Vagina (tissue), 2 donors: Measurements from ENCODE around the gene HOXA9. TPM values are rescaled to one million over a fixed set of nuclear protein-coding genes. Genes with fewer than 3 reads are reported as not detected.

Experiments used
- DNase-seq, 2 donors: peaks; one replicate each; pipeline ENCODE4 v3.0.0-alpha.2; 2017; ENCODE audit errors: extremely low spot score in 2 of 2
- H3K27ac ChIP-seq: fragments of 200-600 bp; sonication (generic); one replicate; pipeline ENCODE4 v1.5.1; 2019
- H3K27me3 ChIP-seq: fragments of 200-600 bp; sonication (generic); one replicate; pipeline ENCODE4 v1.5.1; 2019
- H3K36me3 ChIP-seq, 2 donors: fragments of 200-600 bp; sonication (generic); one replicate each; pipeline ENCODE4 v1.5.1; 2017 to 2019
- H3K4me1 ChIP-seq: fragments of 200-600 bp; sonication (generic); one replicate; pipeline ENCODE4 v1.5.1; 2019
- H3K4me3 ChIP-seq, 2 donors: fragments of 200-600 bp; sonication (generic); 1 replicate in 1 of 2; 2 replicates in 1 of 2; pipeline ENCODE4 v1.5.1; 2016 to 2019
- H3K9me3 ChIP-seq: fragments of 200-600 bp; sonication (generic); one replicate; pipeline ENCODE4 v1.5.1; 2019
- POLR2A ChIP-seq, 2 donors: fragments of 450-650 bp; IDR thresholded peaks; one replicate each; pipeline ENCODE4 v1.6.1; 2017; ENCODE audit warnings: antibody characterized with exemption in 2 of 2, mild to moderate bottlenecking in 2 of 2, moderate library complexity in 2 of 2
- POLR2AphosphoS5 ChIP-seq, 2 donors: sonication (generic); formaldehyde crosslinking; IDR thresholded peaks; one replicate each; pipeline ENCODE4 v1.9.0; 2017; ENCODE audit warnings: antibody characterized with exemption in 2 of 2, mild to moderate bottlenecking in 2 of 2, low read depth in 1 of 2; ENCODE audit not compliant: insufficient read depth in 1 of 2
- intact Hi-C: fragments of 100-400 bp; cut with DNase I; formaldehyde crosslinking; loops from one replicate; pipeline ENCODE4 v1.15.1; 2023
- total RNA-seq: library from RNA; depleted of rRNA; stranded (reverse); fragments of >200 nt; gene quantifications from one replicate; pipeline ENCODE4 v1.2.3, GENCODE V29; 2016
- TF ChIP-seq, protein P1 (sequence below), 3 experiments: fragments of 450-650 bp in 2 of 3; fragments of 200-600 bp in 1 of 3; sonication (generic) in 1 of 3; IDR thresholded peaks; one replicate each; pipeline ENCODE4 v1.5.1; 2017 to 2019; ENCODE audit warnings: antibody characterized with exemption in 3 of 3, mild to moderate bottlenecking in 2 of 3, moderate library complexity in 2 of 3

Gene HOXA9
- 13.0 TPM for total RNA-seq

DNA sequence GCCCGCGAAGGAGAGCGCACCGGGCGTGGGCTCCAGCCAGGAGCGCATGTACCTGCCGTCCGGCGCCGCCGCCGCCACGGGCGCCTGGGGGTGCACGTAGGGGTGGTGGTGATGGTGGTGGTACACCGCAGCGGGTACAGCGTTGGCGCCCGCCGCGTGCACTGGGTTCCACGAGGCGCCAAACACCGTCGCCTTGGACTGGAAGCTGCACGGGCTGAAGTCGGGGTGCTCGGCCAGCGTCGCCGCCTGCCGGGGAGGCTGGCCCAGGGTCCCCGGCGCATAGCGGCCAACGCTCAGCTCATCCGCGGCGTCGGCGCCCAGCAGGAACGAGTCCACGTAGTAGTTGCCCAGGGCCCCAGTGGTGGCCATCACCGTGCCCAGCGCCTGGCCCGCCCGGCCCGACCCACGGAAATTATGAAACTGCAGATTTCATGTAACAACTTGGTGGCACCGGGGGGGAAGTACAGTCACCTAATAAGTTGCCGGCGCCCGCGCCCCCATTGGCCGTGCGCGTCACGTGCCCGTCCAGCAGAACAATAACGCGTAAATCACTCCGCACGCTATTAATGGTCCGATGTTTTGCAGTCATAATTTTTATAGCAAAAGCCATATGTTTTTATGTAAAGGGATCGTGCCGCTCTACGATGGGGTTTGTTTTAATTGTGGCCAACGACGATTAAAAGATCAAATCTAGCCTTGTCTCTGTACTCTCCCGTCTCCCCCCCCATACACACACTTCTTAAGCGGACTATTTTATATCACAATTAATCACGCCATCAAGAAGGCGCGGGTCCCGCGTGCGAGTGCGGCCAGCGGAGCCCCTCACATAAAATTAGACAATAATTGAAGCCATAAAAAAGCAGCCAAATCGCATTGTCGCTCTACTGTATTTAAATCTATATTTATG is at the start of gene HOXA9:
Gene HOXA9 (minus strand): TSS at position 449 of the 907 bp plus-strand sequence. CDS start 80 bp downstream, at position 369.
- TF ChIP-seq, protein P1, sequence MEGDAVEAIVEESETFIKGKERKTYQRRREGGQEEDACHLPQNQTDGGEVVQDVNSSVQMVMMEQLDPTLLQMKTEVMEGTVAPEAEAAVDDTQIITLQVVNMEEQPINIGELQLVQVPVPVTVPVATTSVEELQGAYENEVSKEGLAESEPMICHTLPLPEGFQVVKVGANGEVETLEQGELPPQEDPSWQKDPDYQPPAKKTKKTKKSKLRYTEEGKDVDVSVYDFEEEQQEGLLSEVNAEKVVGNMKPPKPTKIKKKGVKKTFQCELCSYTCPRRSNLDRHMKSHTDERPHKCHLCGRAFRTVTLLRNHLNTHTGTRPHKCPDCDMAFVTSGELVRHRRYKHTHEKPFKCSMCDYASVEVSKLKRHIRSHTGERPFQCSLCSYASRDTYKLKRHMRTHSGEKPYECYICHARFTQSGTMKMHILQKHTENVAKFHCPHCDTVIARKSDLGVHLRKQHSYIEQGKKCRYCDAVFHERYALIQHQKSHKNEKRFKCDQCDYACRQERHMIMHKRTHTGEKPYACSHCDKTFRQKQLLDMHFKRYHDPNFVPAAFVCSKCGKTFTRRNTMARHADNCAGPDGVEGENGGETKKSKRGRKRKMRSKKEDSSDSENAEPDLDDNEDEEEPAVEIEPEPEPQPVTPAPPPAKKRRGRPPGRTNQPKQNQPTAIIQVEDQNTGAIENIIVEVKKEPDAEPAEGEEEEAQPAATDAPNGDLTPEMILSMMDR (IDR thresholded peaks at IDR 0.05), result no peak
- peak; percentile 82 to 83 for TF ChIP-seq POLR2AphosphoS5 (IDR thresholded peaks at IDR 0.05; ENCODE audit: insufficient read depth in 1 of 2, low read depth in 1 of 2)
- peak in 1 of 2 donors; percentile 23 for TF ChIP-seq POLR2A (IDR thresholded peaks at IDR 0.05)
- peak within 1 kb of the TSS; percentile 56 to 64 for H3K4me3 ChIP-seq
- no peaks in the 10 kb centered on the region for H3K36me3 ChIP-seq
- intact Hi-C loops, result loop anchor here (5.0 to 10.0 kb wide), 2 partner anchors 793 to 1311 kb away; no protein-coding TSS in a partner anchor
- no peak for DNase-seq
- H3K4me1 ChIP-seq, result peaks cover 48% of the 10 kb centered on the region
- peak within 1 kb of the TSS; percentile 99 for H3K27ac ChIP-seq
- H3K27me3 ChIP-seq, result no peaks in the 10 kb centered on the region
- no peaks in the 10 kb centered on the region for H3K9me3 ChIP-seq

DNA sequence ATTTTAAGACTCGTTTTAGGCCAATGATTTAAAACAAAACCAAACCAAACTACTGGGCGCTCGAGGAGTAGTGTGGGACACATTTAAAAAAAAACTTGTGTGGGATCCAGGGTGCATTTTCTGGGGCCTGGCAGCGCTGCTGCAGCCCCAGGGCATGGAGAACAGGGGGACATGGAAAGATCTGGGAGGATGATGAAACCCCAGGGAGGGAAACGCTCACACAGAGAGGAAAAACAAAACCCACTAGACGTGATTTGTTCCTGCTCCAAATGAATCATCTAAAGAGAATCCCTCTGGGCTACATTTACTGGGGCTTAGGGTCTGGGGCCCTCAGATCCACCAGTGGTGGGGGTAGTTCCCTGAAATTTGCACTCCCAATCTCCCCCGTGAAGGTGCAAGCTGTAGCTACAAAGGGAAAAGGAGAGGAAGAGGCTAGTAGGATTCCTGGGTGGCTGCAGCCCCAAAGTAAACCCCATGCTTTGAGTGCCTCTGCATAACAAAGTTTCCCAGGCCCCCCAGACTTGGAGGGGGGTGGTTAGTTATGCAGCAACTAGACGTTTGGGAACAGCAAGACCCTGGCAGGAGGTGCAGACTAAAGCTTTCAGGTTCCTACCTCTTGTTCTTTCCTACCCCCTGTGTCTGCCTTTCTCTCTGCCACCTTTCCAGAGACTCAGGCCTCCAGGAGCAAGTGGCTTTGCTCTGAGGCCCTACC is 49.1 kb upstream of the HOXA9 start:
- peak; percentile 84 to 93 for DNase-seq
- H3K4me3 ChIP-seq, result no peak overlapping the region
- H3K27ac ChIP-seq, result peak overlapping the region; percentile 76
- H3K27me3 ChIP-seq, result no peaks in the 10 kb centered on the region
- H3K9me3 ChIP-seq, result no peaks in the 10 kb centered on the region
- TF ChIP-seq POLR2A (IDR thresholded peaks at IDR 0.05) (no peak), POLR2AphosphoS5 (IDR thresholded peaks at IDR 0.05; ENCODE audit: insufficient read depth in 1 of 2, low read depth in 1 of 2) (peak in 1 of 2 donors; percentile 4)
- intact Hi-C loops, result no loop called here
- H3K4me1 ChIP-seq, result peaks cover 39% of the 10 kb centered on the region
- no peaks in the 10 kb centered on the region for H3K36me3 ChIP-seq

DNA sequence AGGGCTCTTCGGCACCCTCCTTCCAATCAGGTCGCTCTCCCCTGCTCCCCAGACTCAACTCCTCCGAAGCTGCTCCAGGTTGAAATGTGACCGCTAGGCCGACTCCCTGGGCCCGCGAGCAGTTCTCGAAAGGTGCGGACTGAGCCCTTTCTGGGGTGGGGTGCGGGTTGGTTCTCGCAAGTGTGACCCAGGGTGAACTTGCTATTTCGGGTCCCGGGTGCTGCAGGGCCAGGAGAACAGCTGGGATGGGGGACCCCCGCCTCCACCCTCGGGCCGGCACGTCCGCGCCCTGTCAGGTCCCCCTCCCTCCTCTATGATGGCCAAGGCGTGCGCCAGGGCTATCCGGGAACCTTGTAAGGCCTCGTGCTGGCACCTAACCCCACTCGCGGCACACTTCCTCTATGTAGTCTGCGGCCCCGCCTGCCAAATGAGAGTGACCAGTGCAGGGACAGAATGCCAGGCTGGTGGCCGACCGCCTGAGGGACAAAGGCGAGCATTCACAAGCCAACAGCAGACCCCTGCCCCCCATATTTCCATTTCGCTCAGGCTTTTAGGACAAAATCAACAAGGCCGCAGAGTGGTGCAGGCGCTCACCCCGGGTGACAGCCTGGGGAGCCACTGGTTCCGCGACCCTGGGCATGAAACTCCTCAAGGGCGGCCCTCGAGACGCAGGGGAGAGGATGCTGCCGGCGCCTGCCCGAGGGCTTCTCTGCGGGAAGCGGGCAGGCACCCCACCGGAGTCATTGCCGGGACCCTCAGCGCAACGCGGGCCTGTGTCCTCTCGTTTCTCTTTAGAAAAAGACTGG is 48.3 kb upstream of the HOXA9 start:
- no peaks in the 10 kb centered on the region for H3K9me3 ChIP-seq
- H3K36me3 ChIP-seq, result no peaks in the 10 kb centered on the region
- TF ChIP-seq POLR2AphosphoS5 (IDR thresholded peaks at IDR 0.05; ENCODE audit: insufficient read depth in 1 of 2, low read depth in 1 of 2), result peak in 1 of 2 donors; percentile 28
- TF ChIP-seq POLR2A (IDR thresholded peaks at IDR 0.05), result no peak
- intact Hi-C loops, result no loop called here
- peaks cover 42% of the 10 kb centered on the region for H3K4me1 ChIP-seq
- H3K4me3 ChIP-seq, result no peak overlapping the region
- DNase-seq, result peak; percentile 58 to 80
- H3K27ac ChIP-seq, result peak overlapping the region; percentile 76
- no peaks in the 10 kb centered on the region for H3K27me3 ChIP-seq

DNA sequence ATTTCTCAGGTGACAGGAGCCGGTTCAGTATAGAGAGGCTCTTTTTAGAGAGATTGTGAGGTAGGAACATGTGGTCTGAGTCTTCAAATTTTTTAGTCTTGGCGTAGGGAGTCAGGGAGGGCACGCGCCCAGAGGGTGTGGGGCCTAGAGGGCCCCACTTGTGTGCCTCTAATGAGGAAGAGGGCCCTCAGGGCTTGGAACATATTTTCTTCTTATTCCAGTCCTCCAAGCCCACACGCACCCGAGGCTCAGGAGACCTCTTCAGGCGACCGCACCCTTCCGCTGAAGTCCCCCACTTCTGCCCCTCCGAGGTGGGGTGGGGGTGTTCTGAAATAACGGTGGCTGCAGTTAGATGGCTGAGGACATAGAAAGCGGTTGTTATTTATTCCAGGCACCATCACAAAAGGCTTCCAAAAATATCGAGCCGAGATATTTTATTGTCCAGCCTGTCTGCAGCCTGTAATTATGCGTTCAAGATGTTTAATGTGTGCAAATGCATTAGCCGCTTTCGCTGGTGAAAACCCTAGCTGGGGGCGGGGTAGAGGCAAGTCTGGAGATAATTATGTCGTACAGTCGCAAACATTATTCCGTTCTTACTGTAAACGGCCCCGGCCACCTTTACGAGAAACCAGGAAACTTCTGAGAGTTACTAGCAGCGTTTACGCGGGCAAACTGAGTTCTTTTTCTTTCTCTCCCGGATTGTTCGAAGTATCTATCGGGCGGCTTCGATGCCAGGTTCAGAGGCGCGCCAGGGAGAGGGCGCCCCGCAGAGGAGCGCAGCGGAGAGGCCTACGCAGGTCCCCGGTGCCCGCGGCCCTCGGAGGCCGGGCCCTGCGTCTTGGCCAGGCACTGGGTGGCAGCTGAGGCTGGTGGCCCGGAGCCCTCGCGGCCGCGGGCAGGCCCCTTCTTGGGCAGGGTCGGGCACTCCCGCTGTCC is 47.4 kb upstream of the HOXA9 start:
- no peaks in the 10 kb centered on the region for H3K27me3 ChIP-seq

More for the DNA sequence above, 47.4 kb upstream of the HOXA9 start:
- Histone ChIP-seq H3K9me3 (no peaks in the 10 kb centered on the region), H3K27ac (peak overlapping the region; percentile 76), H3K4me3 (peak overlapping the region in 1 of 2 donors; percentile 12), H3K4me1 (peaks cover 50% of the 10 kb centered on the region), H3K36me3 (no peaks in the 10 kb centered on the region)
- intact Hi-C loops, result no loop called here
- TF ChIP-seq, protein P1 (IDR thresholded peaks at IDR 0.05), result no peak
- TF ChIP-seq POLR2AphosphoS5 (IDR thresholded peaks at IDR 0.05; ENCODE audit: insufficient read depth in 1 of 2, low read depth in 1 of 2), result no peak
- no peak for TF ChIP-seq POLR2A (IDR thresholded peaks at IDR 0.05)
- peak; percentile 65 to 81 for DNase-seq
